Fibroblast of lung (primary cell): ENCODE data around the gene DNASE2B. TPM values are rescaled to one million over a fixed set of nuclear protein-coding genes. Genes with fewer than 3 reads are reported as not detected.

Source experiments
- DNase-seq, 2 donors: peaks; one replicate each; pipeline versions ENCODE4 v3.0.0 to v3.0.0-alpha.2; 2010; ENCODE audit warnings: low read depth in 2 of 2
- H2AFZ ChIP-seq: 2 replicates; pipeline ENCODE4 v1.5.1; 2012; ENCODE audit warnings: low read length, control low read depth, inconsistent platforms
- H3K27ac ChIP-seq: 2 replicates; pipeline ENCODE4 v1.5.1; 2011; ENCODE audit warnings: low read length, control low read depth; ENCODE audit not compliant: insufficient read depth
- H3K27me3 ChIP-seq: 2 replicates; pipeline ENCODE4 v1.5.1; 2011; ENCODE audit warnings: mild to moderate bottlenecking, low read length; ENCODE audit not compliant: control insufficient read depth, insufficient read depth
- H3K36me3 ChIP-seq: 2 replicates; pipeline ENCODE4 v1.5.1; 2011; ENCODE audit warnings: low read length; ENCODE audit not compliant: control insufficient read depth, insufficient read depth
- H3K4me1 ChIP-seq: 2 replicates; pipeline ENCODE4 v1.5.1; 2011; ENCODE audit warnings: low read length; ENCODE audit not compliant: control insufficient read depth, insufficient read depth; ENCODE audit errors: extremely low read depth
- H3K4me2 ChIP-seq: 2 replicates; pipeline ENCODE4 v1.5.1; 2011; ENCODE audit warnings: low read length, control low read depth; ENCODE audit not compliant: insufficient read depth; ENCODE audit errors: extremely low read depth
- H3K4me3 ChIP-seq, 4 experiments: fragments of 200-600 bp in 1 of 4; sonication (generic) in 1 of 4; replicated peaks in 1 of 4; 2 replicates each; pipeline ENCODE4 v1.5.1; 2011 to 2016; ENCODE audit warnings: low read length in 4 of 4, low read depth in 3 of 4, mild to moderate bottlenecking in 3 of 4, control low read depth in 2 of 4, inconsistent platforms in 1 of 4, mixed read lengths in 1 of 4; ENCODE audit not compliant: insufficient read depth in 1 of 4; ENCODE audit errors: control extremely low read depth in 1 of 4
- H3K79me2 ChIP-seq: 2 replicates; pipeline ENCODE4 v1.5.1; 2012; ENCODE audit warnings: mild to moderate bottlenecking, low read length, inconsistent platforms; ENCODE audit not compliant: control insufficient read depth, insufficient read depth
- H3K9ac ChIP-seq: 2 replicates; pipeline ENCODE4 v1.5.1; 2011; ENCODE audit warnings: mild to moderate bottlenecking, low read length, control low read depth; ENCODE audit not compliant: insufficient read depth
- H3K9me3 ChIP-seq: 2 replicates; pipeline ENCODE4 v1.5.1; 2012; ENCODE audit warnings: low read depth, low read length; ENCODE audit not compliant: control insufficient read depth, insufficient read depth
- H4K20me1 ChIP-seq: 2 replicates; pipeline ENCODE4 v1.5.1; 2011; ENCODE audit warnings: low read length; ENCODE audit not compliant: control insufficient read depth, insufficient read depth; ENCODE audit errors: extremely low read depth
- EZH2 ChIP-seq: IDR thresholded peaks from 2 replicates; pipeline ENCODE4 v1.5.1; 2012; ENCODE audit warnings: low read length, control low read depth, mild to moderate bottlenecking; ENCODE audit errors: missing control alignments
- polyA plus RNA-seq, 2 donors: library from polyadenylated mRNA; depleted of rRNA in 1 of 2; stranded (reverse) in 1 of 2; unstranded in 1 of 2; fragments of >200 nt; gene quantifications; 2 replicates each; pipeline ENCODE4 v1.2.1, GENCODE V29; 2011 to 2012; ENCODE audit warnings: missing spikeins in 1 of 2
- total RNA-seq: library from RNA; depleted of rRNA; stranded (reverse); fragments of >200 nt; gene quantifications from 2 replicates; pipeline ENCODE4 v1.2.1, GENCODE V29; 2014
- TF ChIP-seq, protein P1 (sequence below), 2 donors: IDR thresholded peaks in 1 of 2; conservative IDR thresholded peaks in 1 of 2; 1 replicate in 1 of 2; 2 replicates in 1 of 2; pipeline ENCODE4 v1.5.1; 2011 to 2012; ENCODE audit warnings: low read length in 2 of 2, control low read depth in 1 of 2, inconsistent platforms in 1 of 2, low read depth in 1 of 2, mild to moderate bottlenecking in 1 of 2

The DNASE2B gene
- total and polyA plus RNA-seq, 2 donors (not counting 1 experiment from before 2014, with no cell fraction given), result not detected

DNA sequence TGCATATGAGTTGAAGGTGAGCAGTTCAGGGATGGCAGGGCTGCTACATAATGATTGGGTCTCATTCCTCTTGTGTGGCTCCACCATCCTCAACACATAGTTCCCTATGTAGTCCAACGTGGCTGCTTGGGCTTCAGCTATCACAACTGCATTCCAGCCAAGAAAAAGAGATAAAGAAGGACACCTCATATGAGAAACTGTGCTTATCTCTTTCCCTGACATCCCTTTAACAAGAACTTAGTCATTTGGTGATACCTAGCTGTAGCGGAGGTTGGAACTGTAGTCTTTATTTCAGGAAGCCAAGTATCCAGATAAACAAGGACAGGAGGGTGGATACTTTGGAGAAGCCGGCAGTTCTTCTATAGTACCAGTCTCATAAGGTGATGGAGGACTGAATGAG lies 42.7 kb upstream of the DNASE2B start:
- Histone ChIP-seq H3K4me1 (peaks cover 8% of the 10 kb centered on the region), H3K4me3 (no peak overlapping the region), H3K9me3 (no peaks in the 10 kb centered on the region), H3K27ac (no peak overlapping the region), H2AFZ (no peak overlapping the region), H3K4me2 (no peak overlapping the region), H3K36me3 (no peaks in the 10 kb centered on the region), H4K20me1 (no peaks in the 10 kb centered on the region), H3K27me3 (no peaks in the 10 kb centered on the region), H3K79me2 (no peaks in the 10 kb centered on the region), H3K9ac (no peak overlapping the region)
- TF ChIP-seq EZH2, result no peak
- TF ChIP-seq, protein P1, sequence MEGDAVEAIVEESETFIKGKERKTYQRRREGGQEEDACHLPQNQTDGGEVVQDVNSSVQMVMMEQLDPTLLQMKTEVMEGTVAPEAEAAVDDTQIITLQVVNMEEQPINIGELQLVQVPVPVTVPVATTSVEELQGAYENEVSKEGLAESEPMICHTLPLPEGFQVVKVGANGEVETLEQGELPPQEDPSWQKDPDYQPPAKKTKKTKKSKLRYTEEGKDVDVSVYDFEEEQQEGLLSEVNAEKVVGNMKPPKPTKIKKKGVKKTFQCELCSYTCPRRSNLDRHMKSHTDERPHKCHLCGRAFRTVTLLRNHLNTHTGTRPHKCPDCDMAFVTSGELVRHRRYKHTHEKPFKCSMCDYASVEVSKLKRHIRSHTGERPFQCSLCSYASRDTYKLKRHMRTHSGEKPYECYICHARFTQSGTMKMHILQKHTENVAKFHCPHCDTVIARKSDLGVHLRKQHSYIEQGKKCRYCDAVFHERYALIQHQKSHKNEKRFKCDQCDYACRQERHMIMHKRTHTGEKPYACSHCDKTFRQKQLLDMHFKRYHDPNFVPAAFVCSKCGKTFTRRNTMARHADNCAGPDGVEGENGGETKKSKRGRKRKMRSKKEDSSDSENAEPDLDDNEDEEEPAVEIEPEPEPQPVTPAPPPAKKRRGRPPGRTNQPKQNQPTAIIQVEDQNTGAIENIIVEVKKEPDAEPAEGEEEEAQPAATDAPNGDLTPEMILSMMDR (conservative IDR thresholded peaks at IDR 0.05 in 1 of 2, IDR thresholded peaks at IDR 0.05 in 1 of 2; ENCODE audit: low read depth in 1 of 2, low read length in 2 of 2), result no peak
- DNase-seq, result peak in 1 of 2 donors; percentile 63

DNA sequence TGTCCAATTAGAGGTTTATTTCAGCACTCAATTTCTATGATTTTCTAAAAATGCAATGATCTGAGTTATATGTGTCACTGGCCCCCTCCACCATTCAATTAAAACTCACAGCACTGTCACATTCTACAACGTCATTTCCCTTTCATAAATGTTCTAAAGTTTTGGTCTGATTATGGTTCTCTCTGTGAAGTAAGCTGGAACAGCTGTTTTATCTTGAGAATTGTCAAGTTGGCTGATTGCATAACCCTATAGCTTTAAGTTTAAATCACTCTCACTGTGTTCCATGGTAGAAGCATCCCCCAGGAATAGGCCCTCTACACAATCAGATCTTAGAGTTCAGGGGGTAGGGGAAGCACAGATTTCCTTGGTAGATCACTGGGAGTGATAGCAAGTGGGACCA lies 41.4 kb upstream of the DNASE2B start:
- H3K4me3 ChIP-seq, result no peak overlapping the region
- H2AFZ ChIP-seq, result no peak overlapping the region
- H4K20me1 ChIP-seq, result no peaks in the 10 kb centered on the region
- peaks cover 8% of the 10 kb centered on the region for H3K4me1 ChIP-seq
- H3K27me3 ChIP-seq, result no peaks in the 10 kb centered on the region
- H3K9me3 ChIP-seq, result no peaks in the 10 kb centered on the region
- H3K79me2 ChIP-seq, result no peaks in the 10 kb centered on the region
- H3K36me3 ChIP-seq, result no peaks in the 10 kb centered on the region
- no peak for TF ChIP-seq EZH2
- TF ChIP-seq, protein P1 (conservative IDR thresholded peaks at IDR 0.05 in 1 of 2, IDR thresholded peaks at IDR 0.05 in 1 of 2; ENCODE audit: low read depth in 1 of 2, low read length in 2 of 2), result no peak
- H3K27ac ChIP-seq, result no peak overlapping the region
- H3K4me2 ChIP-seq, result no peak overlapping the region
- H3K9ac ChIP-seq, result no peak overlapping the region
- peak in 1 of 2 donors; percentile 64 for DNase-seq

DNA sequence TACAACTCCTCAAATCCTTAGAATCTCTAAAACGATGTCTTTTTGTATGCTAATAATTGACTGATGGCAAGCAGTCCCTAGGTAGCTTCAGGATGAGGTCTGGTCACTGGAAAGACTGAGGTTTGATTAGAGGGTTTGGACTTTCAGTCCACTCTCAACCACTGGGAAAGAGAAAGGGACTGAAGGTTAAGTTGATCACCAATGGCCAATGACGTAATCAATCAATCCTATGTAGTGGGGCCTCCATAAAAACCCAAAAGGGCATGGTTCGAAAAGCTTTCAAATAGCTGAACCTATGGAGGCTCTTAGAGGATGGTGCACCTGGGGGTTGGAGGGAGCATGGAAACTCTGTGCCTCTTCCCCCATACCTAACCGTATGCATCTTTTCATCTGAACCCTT lies 39.6 kb upstream of the DNASE2B start:
- DNase-seq, result no peak
- H3K9ac ChIP-seq, result no peak overlapping the region
- H3K79me2 ChIP-seq, result no peaks in the 10 kb centered on the region

More for the DNA sequence above, 39.6 kb upstream of the DNASE2B start:
- Histone ChIP-seq H2AFZ (no peak overlapping the region), H3K4me2 (no peak overlapping the region), H4K20me1 (no peaks in the 10 kb centered on the region), H3K36me3 (no peaks in the 10 kb centered on the region), H3K9me3 (no peaks in the 10 kb centered on the region), H3K27ac (no peak overlapping the region), H3K4me1 (peaks cover 6% of the 10 kb centered on the region), H3K4me3 (no peak overlapping the region), H3K27me3 (no peaks in the 10 kb centered on the region)
- TF ChIP-seq, protein P1 (conservative IDR thresholded peaks at IDR 0.05 in 1 of 2, IDR thresholded peaks at IDR 0.05 in 1 of 2; ENCODE audit: low read depth in 1 of 2, low read length in 2 of 2), result no peak
- no peak for TF ChIP-seq EZH2
